ENCODE measurements around the gene GAS7.

The GAS7 gene

GRCh38 chr17:10196384-10196895 lies 2.0 kb downstream of the GAS7 start:
- Histone ChIP-seq H3K4me3 (replicated peaks; ENCODE audit: insufficient read depth, low read length) (no peak overlapping the region), H3K27me3 (ENCODE audit: insufficient read depth, poor library complexity, severe bottlenecking) (no peaks in the 10 kb centered on the region), H3K27ac (replicated peaks) (no peak overlapping the region)
- TF ChIP-seq GABPA (IDR thresholded peaks at IDR 0.05; ENCODE audit: low read depth) (no peak), CTCF (IDR thresholded peaks at IDR 0.05; ENCODE audit: insufficient read depth, low read length) (no peak), POLR2AphosphoS5 (IDR thresholded peaks at IDR 0.05; ENCODE audit: low read depth) (no peak), SPI1 (IDR thresholded peaks at IDR 0.05; ENCODE audit: borderline replicate concordance, low read depth) (no peak), REST (IDR thresholded peaks at IDR 0.05; ENCODE audit: insufficient replicate concordance, low read depth) (no peak)
- DNase-seq (ENCODE audit: low read depth in 1 of 2, low spot score in 1 of 2) = no peak

GRCh38 chr17:10195090-10195805 lies 3.2 kb downstream of the GAS7 start:
- TF ChIP-seq POLR2AphosphoS5 (IDR thresholded peaks at IDR 0.05; ENCODE audit: low read depth) (no peak), CTCF (IDR thresholded peaks at IDR 0.05; ENCODE audit: insufficient read depth, low read length) (no peak), GABPA (IDR thresholded peaks at IDR 0.05; ENCODE audit: low read depth) (no peak), SPI1 (IDR thresholded peaks at IDR 0.05; ENCODE audit: borderline replicate concordance, low read depth) (no peak)
- H3K27me3 ChIP-seq (ENCODE audit: insufficient read depth, poor library complexity, severe bottlenecking) = no peaks in the 10 kb centered on the region
- DNase-seq (ENCODE audit: low read depth in 1 of 2, low spot score in 1 of 2) = no peak
- H3K4me3 ChIP-seq (replicated peaks; ENCODE audit: insufficient read depth, low read length) = no peak overlapping the region
- no peak overlapping the region for H3K27ac ChIP-seq (replicated peaks)

GRCh38 chr17:10193632-10194031 lies 4.8 kb downstream of the GAS7 start:
- DNase-seq (ENCODE audit: low read depth in 1 of 2, low spot score in 1 of 2) = no peak
- no peak overlapping the region for H3K27ac ChIP-seq (replicated peaks)
- no peak overlapping the region for H3K4me3 ChIP-seq (replicated peaks; ENCODE audit: insufficient read depth, low read length)
- H3K27me3 ChIP-seq (ENCODE audit: insufficient read depth, poor library complexity, severe bottlenecking) = no peaks in the 10 kb centered on the region
- TF ChIP-seq REST (IDR thresholded peaks at IDR 0.05; ENCODE audit: insufficient replicate concordance, low read depth) = no peak
- TF ChIP-seq SPI1 (IDR thresholded peaks at IDR 0.05; ENCODE audit: borderline replicate concordance, low read depth) = no peak
- no peak for TF ChIP-seq GABPA (IDR thresholded peaks at IDR 0.05; ENCODE audit: low read depth)
- TF ChIP-seq CTCF (IDR thresholded peaks at IDR 0.05; ENCODE audit: insufficient read depth, low read length) = no peak
- TF ChIP-seq POLR2AphosphoS5 (IDR thresholded peaks at IDR 0.05; ENCODE audit: low read depth) = no peak
